GM18499 (cell line): Measurements from ENCODE around the gene ACOT7.
"Not testable (repeated sequence)": the region's sequence is repeated elsewhere in the genome, so short reads cannot be mapped to it uniquely, and the experiment has no call there.

ENCODE experiments used
- ATAC-seq: cut with Tn5 transposase; IDR thresholded peaks from one replicate; pipeline ENCODE4 v1.9.1; 2021; ENCODE audit warnings: moderate number of reproducible peaks; ENCODE audit not compliant: insufficient read depth, unreplicated experiment

Gene ACOT7

DNA sequence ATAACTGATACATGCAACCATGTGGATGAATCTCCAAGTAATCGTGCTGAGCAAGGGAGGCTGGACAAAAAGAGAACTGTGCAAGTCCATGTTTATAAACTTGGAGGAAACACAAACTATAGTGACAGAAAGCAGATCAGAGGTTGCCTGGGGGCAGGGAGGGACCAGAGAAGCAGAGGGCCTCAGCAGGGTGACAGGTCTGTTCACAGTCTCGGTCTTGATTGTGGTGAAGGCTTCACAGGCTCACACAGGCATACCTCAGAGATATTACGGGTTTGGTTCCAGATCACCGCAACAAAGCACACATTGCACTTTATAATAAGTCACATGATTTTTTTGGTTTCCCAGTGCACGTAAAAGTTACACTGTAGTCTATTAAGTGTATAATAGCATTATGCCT, 28.5 kb downstream of the ACOT7 start:
- ATAC-seq, result no peak

DNA sequence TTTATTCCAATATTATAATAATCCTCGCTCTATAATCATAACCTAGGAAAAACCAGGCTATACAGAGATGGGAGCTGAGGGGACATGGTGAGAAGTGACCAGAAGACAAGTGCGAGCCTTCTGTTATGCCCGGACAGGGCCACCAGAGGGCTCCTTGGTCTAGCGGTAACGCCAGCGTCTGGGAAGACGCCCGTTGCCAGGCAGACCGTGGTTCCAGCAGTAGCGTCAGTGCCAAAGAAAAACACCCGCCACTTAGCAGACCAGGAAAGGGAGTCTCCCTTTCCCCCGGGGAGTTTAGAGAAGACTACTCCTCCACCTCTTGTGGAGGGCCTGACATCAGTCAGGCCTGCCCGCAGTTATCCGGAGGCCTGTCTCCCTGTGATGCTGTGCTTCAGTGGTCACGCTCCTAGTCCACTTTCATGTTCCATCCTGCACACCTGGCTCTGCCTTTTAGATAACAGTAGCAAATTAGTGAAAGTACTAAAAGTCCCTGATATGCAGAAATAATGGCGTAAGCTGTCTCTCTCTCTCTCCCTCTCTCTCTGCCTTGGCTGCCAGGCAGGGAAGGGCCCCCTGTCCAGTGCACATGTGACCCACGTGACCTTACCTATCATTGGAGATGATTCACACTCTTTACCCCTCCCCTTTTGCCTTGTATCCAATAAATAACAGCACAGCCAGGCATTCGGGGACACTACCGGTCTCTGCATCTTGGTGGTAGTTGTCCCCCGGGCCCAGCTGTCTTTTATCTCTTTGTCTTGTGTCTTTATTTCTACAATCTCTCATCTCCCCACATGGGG, 30.3 kb downstream of the ACOT7 start:
- not testable (repeated sequence) for ATAC-seq

DNA sequence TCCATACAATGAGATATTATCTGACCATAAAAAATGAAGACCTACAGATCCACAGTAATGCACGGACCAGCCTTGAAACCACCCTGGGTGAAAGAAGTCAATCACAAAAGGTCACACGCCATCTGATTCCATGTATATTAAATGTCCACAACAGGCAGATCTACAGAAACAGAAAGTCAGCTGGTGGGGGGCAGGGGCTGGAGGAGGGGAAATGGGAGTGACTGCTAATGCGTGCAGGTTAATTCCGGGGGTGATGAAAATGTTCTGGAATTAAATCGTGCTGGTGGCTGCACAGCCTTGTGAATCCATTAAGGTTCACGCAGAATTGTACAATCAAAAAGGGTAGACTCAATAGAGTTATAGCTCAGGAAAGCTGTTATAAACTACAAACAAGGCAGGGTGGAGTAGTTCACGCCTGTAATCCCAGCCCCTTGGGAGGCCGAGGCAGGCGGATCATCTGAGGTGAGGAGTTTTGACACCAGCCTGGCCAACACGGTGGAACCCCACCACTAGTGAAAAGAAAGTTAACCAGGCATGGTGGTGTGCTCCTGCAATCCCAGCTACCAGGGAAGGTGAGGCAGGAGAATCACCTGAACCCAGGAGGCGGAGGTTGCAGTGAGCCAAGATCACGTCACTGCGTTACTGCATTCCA, 32.3 kb downstream of the ACOT7 start:
- ATAC-seq, result no peak

DNA sequence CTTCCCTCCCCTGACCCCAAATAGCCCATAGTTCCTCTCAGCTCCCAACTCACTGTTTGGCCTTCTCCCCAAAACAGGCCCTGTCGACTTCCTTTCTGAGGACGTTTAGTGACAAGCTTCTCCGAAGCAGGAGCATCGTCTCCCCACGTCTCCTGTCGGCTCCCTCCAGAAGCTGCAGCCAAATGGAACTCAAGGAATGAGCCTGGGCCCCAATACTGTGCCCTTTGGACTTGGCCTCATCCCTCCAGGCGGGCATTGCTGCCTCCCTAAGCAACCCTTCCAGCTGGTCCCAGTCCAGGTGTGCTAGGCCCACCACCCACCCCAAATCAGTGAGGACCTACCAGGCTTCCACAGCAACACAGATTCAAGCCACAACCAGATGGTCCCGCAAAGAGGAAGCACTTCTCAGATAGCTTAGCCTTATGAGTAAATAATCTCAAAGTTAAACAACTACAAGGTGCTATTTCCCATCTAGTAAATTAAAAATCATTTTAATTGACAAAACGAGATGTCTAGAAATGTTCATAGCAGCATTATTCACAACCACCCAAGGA, 33.0 kb downstream of the ACOT7 start:
- no peak for ATAC-seq

DNA sequence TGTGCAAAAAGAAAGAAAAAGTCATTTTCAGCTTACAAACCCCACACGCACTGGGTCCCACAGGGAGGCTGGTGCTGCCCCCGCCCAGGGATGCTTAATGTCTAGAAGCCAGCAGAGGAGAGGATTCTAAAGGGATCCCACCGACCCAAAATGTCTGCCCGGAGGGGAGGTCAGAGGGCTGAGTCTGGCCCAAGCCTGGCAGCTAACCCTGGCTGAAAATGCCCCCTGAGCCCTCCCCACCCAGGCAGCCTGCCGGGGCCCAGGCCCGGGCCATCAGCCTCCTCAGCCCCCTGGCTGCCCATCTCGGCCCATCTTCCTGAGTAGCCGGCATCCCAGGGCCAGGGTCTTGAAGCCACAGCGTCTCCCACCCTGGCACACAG, 33.5 kb downstream of the ACOT7 start:
- no peak for ATAC-seq

DNA sequence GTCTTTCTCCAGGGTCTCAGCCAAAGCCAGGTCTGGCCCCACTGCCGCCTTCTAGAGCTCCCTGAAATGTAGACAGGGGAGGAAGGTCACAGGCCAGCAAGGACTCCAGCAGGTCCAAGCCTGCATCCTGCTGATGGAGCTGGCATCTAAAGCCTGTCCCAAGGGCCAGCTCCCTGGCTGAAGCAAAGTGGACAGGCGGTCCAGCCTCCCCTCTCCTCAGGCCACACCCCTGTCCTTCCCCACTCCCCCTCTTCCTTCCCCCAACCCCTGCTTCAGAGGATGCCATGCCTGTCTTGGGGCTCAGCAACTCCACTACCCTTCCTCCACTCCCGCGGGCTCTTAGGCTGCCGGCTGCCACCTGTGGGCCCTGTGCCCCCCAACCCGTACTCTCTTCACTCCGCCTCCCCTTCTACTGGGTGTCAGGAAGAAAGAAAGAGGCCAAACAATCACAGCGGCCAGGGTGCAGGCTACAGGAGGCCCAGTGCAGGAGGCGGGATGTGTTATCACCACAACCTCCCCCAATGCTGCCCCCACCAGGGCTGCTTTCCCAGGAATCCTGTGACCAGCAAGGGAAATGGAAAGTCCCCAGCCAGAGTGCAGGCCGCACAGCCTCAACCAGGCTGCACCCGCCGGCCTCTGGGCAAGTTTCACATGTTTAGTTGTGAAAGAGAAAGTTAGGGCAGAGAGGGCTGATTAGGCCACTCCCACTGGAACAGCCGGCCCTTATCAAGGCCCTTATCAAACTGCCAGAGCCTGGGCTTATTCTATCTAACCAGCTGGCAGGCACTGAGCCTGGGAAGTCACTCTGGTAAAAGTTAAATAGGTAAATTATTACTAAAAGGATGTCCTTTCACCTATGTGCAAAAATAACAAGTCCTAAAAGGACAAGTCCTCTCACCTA, 34.1 kb downstream of the ACOT7 start:
- peak; percentile 82 for ATAC-seq

DNA sequence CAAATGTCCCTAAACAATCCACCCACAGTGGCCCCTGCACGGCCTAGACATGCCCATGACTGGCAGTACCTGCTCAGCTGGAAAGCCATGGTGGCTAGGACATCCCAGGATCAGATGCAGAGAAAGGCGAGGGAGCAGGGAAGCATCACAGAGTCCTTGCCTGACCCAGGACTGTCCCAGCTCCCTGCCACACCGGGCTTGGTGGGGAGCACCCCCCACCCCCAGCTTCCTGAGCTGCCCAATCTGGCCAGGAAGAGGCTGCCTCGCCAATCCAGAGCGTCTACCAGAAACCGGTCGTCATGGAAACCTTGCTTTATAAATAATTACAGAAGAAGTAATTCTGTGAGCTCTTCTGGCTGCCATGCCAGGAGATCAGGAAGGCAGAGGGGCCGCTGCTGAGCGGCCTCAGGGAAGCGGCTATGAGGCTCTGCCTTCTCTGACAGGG, 34.8 kb downstream of the ACOT7 start:
- ATAC-seq, result no peak

DNA sequence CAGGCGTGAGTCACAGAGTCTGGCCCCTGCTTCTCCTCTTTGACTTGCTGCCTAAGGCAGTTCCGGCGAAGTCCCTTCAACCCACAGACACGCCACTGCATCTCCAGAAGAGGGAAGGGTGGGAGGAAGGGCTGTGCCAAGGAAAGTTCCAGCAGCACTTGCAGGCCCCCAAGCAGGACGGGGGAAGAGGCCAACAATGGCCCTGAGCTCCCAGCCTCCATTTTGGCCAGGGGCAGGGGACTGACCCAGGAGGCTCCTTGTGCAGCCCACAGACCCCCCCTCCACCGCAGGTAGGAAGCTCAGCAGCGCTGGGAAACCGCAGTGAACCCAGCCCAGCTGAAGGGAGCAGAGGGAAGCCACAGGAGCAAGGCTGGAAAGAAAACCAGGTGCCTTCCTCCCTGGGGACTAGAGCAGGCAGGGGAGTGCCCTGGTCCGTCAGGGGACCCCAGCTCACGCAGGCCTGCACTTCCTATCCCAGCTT, 35.4 kb downstream of the ACOT7 start:
- ATAC-seq, result no peak

DNA sequence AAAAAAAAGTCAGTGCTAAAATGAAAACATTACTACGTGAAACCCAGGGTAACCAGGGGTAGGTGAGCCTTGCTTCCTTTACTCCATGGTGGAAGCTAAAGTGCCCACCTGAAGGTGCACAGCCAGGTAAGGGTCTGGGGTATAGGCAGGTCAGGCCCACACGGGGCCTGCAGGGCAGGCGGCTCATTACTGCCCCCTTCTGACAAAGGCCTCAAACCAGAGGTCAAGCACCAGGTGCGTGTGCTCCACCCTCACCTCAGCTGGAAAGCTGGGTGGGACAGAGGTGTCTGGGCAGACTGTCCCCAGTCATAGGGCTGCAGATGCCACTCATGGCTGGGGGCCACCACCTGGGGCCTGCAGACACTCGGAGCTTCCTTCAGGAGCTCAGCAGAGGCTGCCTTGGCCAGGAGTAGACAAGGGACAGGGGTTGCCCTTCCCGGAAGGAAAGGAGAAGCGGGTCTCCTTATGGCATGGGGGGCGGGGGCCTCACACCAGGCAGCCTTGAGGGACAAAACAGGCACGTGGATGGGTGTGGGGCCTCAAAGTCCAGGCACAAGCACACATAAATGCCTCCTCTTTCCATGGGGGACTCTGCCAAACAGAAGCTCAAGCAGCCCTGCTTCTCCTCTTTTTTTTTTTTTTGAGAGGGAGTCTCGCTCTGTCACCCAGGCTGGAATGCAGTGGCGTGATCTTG, 36.2 kb downstream of the ACOT7 start:
- no peak for ATAC-seq

DNA sequence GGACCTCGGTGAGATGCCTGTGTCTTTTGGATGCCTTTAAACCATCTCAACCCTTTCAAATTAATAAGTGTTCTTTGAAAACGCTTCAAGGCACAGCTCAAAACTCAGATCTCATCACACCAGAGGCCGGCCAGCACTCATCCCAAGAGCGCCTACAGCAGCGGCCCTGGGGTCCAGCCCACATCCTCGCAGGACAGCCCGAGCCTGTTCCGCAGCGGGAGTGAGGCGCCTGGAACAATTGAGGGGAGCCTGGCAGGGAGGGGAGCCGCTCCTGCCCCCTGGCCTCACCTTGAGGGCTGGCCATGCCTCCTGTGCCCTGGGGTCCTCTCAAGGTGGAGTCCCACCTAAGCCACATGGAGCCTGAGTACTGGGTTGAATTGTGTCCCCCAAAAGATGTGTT, 37.9 kb downstream of the ACOT7 start:
- ATAC-seq, result no peak

DNA sequence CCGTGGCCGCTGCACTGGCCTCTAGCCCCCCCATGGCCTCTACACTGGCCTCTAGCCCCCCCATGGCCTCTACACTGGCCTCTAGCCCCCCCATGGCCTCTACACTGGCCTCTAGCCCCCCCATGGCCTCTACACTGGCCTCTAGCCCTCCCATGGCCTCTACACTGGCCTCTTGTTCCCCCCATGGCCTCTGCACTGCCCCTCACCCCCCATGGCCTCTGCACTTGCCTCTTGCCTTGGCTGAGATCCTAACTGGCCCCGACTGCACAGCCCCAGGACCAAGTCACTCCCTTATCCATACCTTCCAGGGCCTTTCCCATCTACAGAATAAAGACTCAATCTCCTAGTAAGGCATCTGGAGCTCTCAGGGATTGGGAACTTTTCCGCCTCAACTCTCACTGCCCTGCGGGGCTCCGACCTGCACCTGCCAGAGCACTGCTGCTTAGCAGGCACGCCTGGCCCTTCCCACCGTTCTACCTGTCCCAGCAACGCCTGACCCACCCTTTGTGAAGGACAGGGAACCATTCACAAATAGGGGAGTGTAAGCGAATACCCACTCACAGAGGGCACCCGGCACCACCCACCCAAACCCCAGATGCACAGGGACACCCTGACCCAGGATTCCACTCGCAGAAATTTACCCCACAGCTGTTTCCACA, 38.8 kb downstream of the ACOT7 start:
- no peak for ATAC-seq

DNA sequence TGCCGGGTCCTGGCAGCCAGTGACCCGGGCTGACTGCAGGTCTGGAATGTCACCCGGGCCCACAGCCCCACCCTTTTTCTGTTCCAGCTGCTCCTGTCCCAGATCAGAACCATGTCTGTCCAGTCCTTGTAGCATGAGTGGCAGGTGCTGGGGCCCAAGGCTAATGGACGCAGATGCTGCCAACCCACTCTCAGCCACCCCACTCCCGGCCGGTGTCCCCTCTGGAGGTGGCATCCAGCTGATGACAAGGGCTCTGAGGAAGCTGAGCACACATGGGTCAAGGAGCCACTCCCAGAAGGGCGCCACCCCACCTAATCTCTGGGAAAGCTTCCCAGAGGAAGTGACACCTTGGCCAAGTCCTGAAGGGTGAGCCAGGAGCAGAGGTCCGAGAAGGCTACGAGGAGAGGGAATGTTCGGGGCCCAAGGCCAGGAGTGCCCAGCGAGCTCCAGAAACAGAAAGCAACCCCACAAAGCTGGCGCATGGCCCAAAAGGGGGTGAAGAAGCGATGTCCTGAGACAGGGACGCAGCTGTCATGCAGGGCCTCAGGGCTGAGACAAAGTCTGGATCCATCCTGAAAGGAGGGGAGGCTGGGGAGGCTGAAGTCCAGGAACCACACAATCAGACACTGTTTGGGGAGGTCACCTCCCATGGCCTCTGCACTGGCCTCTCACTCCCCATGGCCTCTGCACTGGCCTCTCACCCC, 39.5 kb downstream of the ACOT7 start:
- ATAC-seq, result no peak

DNA sequence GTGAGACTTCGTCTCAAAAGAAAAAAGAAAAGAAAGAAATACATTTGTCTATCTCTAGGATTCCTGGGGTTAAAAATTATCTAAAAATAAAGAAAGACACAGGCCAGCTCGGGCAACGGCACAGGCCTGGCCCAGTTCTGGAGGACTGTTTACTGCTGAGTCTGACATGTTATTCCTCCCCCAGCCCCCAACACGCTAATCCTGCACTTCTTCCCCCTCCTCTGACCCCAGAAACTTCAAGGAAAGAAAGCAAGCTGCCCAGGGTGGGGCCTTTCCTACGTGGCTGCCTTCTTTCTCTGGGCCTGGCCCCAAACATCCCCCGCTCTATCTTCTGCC, 40.0 kb downstream of the ACOT7 start:
- no peak for ATAC-seq

DNA sequence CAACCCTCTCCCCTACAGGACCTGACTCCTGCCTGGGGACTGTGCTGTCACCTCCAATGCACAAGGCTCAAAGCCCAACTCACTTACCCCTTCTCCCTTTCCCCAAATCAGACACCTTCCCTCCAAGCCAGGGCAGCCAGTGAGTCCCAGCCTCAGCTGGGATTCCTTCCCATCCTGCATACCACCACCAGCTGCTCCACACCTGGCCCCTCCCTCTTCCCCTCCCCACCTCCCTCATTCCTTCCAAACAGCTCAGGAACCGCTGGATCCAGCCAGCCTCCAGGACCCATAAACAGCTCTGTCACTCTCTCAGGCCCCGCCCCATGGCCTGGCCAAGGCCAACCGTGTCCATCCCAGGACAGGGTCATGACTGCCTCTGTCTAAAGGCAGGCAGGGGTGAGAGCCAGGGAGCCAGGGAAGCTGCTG, 41.4 kb downstream of the ACOT7 start:
- ATAC-seq, result no peak

DNA sequence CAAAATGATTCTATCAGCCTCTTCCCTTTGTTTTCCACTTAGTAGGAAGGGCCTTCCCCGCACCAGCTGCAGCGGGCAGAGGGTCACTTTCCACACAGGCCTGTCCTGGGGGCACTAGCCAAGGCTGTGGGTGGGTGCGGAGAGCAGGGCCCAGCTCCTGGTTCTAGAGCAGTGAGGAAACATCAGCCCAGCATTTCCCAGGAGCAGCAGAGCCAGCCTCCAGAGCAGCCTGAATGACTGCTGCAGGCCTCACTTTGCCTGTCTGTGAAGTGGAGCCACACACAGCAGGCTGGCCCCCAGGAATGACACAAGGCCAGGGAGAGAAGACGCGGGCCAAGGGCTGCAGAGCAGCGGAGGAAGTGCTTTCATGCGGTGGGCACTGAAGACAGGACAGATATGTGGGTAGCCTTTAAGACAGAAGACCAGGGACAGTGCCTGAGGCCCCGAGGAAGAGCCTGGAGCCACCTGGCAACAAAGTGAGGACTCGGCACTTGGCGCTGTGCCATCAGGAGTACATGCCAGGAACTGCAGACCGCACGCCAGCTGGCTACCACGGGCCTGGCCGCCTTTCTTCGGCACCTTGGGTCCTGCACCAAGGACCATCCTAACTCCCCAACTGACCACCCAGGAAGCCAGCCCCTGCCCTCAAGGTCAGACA, 42.0 kb downstream of the ACOT7 start:
- no peak for ATAC-seq

DNA sequence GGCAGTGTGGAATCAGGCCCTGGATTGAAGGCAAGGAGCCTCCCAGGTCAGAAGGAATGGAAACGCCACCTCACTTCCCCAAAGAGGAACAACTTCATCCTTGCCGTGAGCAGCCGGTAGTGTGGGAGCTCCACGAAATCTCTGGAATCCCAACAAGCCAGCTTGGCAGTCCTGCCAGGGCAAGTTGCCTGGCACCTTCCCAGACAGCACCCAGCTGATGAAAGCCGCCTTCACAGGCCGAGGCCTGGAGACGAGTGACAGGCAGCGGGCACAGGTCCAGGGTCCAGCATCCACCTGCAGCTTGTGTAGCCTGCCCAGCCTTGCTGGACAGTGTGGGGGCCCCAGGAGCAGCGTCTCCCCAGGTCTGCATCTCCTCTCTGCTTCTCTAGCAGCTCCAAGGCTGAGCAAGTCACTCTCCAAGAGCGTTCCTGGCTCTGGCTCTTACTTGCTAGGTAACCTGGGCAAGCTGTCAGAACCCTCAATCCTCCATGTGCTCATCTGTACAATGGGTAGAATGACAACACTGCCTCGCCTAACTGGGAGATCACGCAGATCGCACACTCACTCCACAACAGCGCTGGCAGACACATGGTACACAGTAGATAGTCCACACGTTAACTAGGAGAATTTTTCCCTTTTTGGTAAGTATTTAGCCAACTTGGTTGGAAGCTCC, 43.0 kb downstream of the ACOT7 start:
- ATAC-seq, result no peak

DNA sequence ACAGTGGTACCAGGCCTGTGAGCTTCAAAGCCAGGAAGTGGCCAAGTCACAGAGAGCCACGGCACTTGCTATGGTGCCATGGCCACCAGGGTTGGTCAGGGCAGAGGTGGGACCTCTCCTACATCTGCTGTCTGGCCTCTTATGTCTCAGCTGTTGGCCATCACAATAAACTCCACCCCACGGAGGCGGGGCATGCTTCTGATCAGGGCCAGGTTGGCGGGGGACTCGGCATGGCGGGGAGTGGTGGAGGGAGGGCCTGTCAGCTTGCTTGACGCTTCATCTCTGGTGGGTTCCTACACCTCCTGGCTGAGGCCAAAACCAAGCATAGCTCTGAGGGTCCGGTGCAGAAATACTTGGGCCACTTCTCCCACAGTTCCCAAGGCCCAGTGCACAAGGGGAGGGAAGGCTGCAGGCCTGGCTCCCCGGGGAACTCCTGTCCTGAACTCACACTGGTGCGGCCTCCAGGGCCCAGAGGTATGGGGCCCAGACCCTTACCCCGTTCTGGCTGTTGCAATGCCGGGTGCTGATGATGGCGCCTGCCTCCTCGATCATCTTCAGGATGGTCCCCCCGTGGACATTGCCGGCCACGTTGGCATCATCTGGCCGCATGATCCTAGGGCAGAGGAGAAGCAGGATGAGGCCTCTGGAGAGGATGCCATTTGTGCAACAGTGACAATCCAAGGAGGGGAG, 44.2 kb downstream of the ACOT7 start:
- ATAC-seq, result no peak
